Upper lobe of right lung (tissue), 1 donor: ENCODE results near the gene LRCH4. TPM values are rescaled to one million over a fixed set of nuclear protein-coding genes. Genes with fewer than 3 reads are reported as not detected.
A peak's percentile ranks its signal among the peaks of the same experiment; 100 is the strongest.

Experiments
- ATAC-seq: fragments of 200-7000 bp; cut with Tn5 transposase; one replicate; pipeline ENCODE4 v1.9.1; 2020; ENCODE audit warnings: mild to moderate bottlenecking, moderate library complexity
- DNase-seq: peaks from one replicate; pipeline ENCODE4 v3.0.0-alpha.2; 2020
- H3K27ac ChIP-seq: fragments of 200-600 bp; one replicate; pipeline ENCODE4 v1.8.0; 2022
- H3K27me3 ChIP-seq: fragments of 200-600 bp; one replicate; pipeline ENCODE4 v1.8.0; 2022; ENCODE audit warnings: mild to moderate bottlenecking
- H3K36me3 ChIP-seq: fragments of 200-600 bp; one replicate; pipeline ENCODE4 v1.8.0; 2022
- H3K4me1 ChIP-seq: fragments of 200-600 bp; one replicate; pipeline ENCODE4 v1.8.0; 2022
- H3K4me3 ChIP-seq: fragments of 200-600 bp; one replicate; pipeline ENCODE4 v1.8.0; 2022; ENCODE audit warnings: mild to moderate bottlenecking
- H3K9me3 ChIP-seq: fragments of 200-600 bp; one replicate; pipeline ENCODE4 v1.8.0; 2022
- intact Hi-C: fragments of 100-400 bp; cut with DNase I; formaldehyde crosslinking; loops from one replicate; pipeline ENCODE4 v1.11.0; 2022
- total RNA-seq: library from RNA; stranded (reverse); fragmentation: NEBNext Ultra II Directional; extraction: Animal tissue kit (Norgen Biotek cat#: 25700); gene quantifications from one replicate; pipeline ENCODE4 v1.2.1, GENCODE V29; 2021
- TF ChIP-seq, protein P1 (sequence below): fragments of 200-600 bp; IDR thresholded peaks from one replicate; pipeline ENCODE4 v1.8.0; 2022; ENCODE audit warnings: antibody characterized with exemption
- donor health status: DM: no; HTN: yes; CAD: no; lungs with severe emphysema.

Gene LRCH4
- total RNA-seq, 1 donor from 2014 or later = 88.0 TPM

DNA sequence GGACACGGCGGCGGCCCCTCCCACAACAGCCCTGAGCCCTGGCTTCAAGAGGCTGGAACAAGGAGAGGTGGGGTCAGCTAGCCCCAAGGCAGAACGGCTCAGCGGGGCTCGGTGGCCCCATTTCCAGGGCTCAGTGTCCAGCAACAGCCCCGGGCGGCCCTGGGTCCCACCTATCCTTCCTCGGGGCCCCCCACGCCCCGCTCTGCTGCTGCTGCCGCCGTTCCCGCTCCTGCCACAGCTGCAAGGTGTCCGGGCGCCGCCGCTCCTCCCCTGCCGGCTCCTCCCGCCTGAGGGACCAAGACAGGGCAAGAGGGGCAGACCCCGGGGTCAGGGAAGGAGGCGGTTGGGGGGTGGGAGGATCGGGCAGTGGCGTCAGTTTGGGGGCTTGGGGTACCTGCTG is 8.8 kb downstream of the LRCH4 start:
- peaks cover 80% of the 10 kb centered on the region for H3K36me3 ChIP-seq
- H3K4me3 ChIP-seq = no peak overlapping the region
- ATAC-seq (no peak), DNase-seq (peak; percentile 62)
- no peak overlapping the region for H3K27ac ChIP-seq
- intact Hi-C loops = no loop called here
- peaks cover 8% of the 10 kb centered on the region for H3K4me1 ChIP-seq
- H3K27me3 ChIP-seq = no peaks in the 10 kb centered on the region
- no peaks in the 10 kb centered on the region for H3K9me3 ChIP-seq
- TF ChIP-seq, protein P1, sequence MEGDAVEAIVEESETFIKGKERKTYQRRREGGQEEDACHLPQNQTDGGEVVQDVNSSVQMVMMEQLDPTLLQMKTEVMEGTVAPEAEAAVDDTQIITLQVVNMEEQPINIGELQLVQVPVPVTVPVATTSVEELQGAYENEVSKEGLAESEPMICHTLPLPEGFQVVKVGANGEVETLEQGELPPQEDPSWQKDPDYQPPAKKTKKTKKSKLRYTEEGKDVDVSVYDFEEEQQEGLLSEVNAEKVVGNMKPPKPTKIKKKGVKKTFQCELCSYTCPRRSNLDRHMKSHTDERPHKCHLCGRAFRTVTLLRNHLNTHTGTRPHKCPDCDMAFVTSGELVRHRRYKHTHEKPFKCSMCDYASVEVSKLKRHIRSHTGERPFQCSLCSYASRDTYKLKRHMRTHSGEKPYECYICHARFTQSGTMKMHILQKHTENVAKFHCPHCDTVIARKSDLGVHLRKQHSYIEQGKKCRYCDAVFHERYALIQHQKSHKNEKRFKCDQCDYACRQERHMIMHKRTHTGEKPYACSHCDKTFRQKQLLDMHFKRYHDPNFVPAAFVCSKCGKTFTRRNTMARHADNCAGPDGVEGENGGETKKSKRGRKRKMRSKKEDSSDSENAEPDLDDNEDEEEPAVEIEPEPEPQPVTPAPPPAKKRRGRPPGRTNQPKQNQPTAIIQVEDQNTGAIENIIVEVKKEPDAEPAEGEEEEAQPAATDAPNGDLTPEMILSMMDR = no peak

DNA sequence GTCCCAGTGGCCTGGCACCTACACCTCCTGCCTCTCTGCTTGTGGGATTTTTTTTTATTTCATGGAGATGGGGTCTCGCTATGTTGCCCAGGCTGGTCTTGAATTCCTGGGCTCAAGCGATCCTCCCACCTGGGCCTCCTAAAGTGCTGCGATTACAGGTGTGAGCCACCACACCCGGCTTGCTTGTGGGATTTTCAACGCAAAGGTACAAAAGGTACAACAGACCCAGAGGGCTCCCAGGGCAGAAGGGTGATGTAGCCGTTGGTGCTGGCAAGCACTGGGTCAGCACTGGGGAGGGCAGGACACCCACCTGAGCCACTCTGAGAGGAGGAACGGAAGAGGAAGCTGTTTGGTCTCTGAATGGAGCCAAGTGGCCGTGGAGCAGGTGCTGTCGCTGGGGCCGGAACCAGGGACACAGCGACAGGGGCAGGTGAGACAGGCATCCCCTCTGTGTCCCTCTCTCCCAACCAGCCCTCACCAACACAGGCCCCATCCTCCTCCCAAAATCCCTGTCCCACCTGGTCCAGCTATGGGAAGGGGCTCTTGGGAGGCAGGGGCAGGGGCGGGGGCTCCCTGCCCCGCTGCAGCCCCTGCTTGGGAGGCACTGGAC is 9.4 kb downstream of the LRCH4 start:
- intact Hi-C loops = no loop called here
- peaks cover 74% of the 10 kb centered on the region for H3K36me3 ChIP-seq
- DNase-seq (no peak), ATAC-seq (no peak)
- no peaks in the 10 kb centered on the region for H3K27me3 ChIP-seq
- peaks cover 2% of the 10 kb centered on the region for H3K4me1 ChIP-seq
- TF ChIP-seq, protein P1 = no peak
- H3K9me3 ChIP-seq = no peaks in the 10 kb centered on the region
- no peak overlapping the region for H3K27ac ChIP-seq
- H3K4me3 ChIP-seq = no peak overlapping the region

DNA sequence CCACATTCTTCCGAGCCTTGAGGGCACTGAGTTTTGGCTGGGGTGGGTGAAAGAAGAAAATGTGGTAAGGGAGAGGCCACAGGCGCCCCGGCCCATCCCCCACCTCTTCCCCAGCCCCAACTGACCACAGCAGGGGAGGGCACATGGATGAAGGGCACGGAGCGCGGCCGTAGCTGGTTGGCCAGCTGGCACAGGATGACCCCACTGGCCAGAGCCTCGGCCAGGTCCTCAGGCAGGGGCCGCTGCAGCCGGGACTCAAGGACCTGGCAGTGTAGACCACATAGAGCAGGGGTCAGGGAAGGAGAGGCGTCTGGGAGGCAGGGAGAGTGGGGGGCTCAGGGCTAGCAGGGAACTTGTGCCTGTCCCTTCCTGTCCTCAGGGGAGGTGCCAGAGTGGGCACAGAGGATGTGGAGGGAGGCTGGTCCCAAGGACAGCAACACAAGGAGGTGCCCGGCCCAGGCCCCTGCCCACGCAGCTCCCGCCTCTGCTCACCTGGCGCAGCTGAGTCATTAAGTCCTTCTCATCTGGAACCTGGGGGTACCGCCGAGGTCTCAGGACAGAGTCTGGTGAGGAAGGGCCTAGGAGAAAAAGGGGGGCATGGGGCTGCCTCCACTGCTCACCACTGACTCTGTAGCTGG is 10.1 kb downstream of the LRCH4 start:
- DNase-seq (peak; percentile 56), ATAC-seq (no peak)
- Histone ChIP-seq H3K27me3 (no peaks in the 10 kb centered on the region), H3K9me3 (no peaks in the 10 kb centered on the region), H3K4me1 (peaks cover under 1% of the 10 kb centered on the region), H3K36me3 (peaks cover 67% of the 10 kb centered on the region), H3K27ac (no peak overlapping the region), H3K4me3 (no peak overlapping the region)
- TF ChIP-seq, protein P1 = no peak
- intact Hi-C loops = no loop called here

DNA sequence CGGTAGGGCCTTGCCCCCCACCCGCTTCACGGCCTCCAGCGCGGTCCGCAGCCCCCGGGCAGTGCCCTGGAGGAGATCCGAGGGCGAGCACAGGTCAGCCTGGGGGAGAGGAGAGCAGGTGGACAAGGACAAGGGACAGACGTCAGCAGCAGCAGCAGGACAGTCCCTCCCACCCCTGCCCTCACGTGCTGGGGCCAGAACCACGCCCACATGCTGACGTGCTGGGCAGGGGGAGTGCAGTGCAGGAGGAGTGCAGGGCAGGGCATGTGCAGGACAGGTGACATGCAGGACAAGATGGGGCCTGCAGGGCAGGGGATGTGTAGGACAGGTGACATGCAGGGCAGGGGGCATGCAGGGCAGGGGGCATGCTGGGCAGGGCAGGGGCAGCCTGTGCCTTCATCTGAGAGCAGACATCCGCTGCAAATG is 10.7 kb downstream of the LRCH4 start:
- peaks cover 62% of the 10 kb centered on the region for H3K36me3 ChIP-seq

DNA sequence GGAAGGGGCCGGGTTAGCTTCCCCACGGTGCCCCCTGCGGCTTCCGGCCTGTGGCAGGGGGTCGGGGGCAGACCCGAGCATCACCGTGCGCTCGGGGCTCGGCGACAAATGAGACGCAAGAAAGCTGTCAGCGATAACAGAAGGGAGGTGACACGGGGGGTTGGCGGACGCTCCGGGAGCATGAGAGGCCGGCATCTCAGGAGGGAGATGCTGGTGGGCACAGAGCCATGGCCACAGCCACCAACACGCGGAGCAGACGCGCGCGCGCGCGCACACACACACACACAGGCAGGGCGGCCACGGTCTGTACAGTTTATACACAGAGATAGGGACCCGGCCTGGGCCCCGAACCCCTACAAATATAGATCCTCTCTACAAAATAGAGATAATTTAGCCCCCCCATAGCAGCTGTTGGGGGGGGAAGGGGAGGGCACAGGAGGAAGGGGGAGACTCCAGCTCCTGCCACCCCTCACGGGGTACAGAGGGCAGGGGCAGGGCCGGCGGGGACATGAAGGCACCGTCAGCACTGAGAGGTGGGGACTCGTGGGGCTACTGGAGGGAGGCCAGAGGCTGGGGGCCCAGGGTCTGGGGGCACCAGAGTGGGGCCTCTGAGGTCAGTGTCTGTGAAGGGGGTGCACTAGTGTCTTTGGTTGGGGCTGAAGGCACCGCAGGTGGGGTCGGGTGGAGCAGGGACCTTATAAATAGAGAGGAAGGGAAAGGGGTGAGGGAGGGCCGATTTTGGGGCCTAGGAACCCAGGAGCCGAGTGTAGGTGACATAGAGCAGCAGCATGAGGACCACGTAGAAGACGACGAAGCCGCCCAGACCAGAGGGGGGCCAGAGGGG is 11.3 kb downstream of the LRCH4 start:
- DNase-seq (peak; percentile 54), ATAC-seq (no peak)
- TF ChIP-seq, protein P1 = no peak
- intact Hi-C loops = no loop called here
- Histone ChIP-seq H3K36me3 (peaks cover 56% of the 10 kb centered on the region), H3K27me3 (no peaks in the 10 kb centered on the region), H3K4me3 (no peak overlapping the region), H3K27ac (no peak overlapping the region), H3K9me3 (no peaks in the 10 kb centered on the region), H3K4me1 (peaks cover 13% of the 10 kb centered on the region)

More for the DNA sequence above, 10.7 kb downstream of the LRCH4 start:
- DNase-seq (peak; percentile 59), ATAC-seq (no peak)
- H3K27me3 ChIP-seq = no peaks in the 10 kb centered on the region
- TF ChIP-seq, protein P1 = no peak
- no peak overlapping the region for H3K27ac ChIP-seq
- no peaks in the 10 kb centered on the region for H3K9me3 ChIP-seq
- intact Hi-C loops = no loop called here
- H3K4me1 ChIP-seq = peaks cover 7% of the 10 kb centered on the region
- no peak overlapping the region for H3K4me3 ChIP-seq
